Thyroid gland (tissue), 4 donors: Measurements from ENCODE around the gene STIM1. TPM values are rescaled to one million over a fixed set of nuclear protein-coding genes. Genes with fewer than 3 reads are reported as not detected.

Experiments used
- DNase-seq, 2 donors: peaks; one replicate each; pipeline ENCODE4 v3.0.0-alpha.2; 2019
- H3K27ac ChIP-seq, 3 donors: fragments of 200-600 bp; sonication (generic); 1 replicate in 2 of 3; 2 replicates in 1 of 3; pipeline ENCODE4 v1.5.1; 2016 to 2019; ENCODE audit warnings: mild to moderate bottlenecking in 1 of 3, moderate library complexity in 1 of 3
- H3K27me3 ChIP-seq: fragments of 200-600 bp; sonication (generic); one replicate; pipeline ENCODE4 v1.5.1; 2019
- H3K36me3 ChIP-seq, 2 donors: fragments of 200-600 bp; sonication (generic); one replicate each; pipeline ENCODE4 v1.5.1; 2016 to 2019
- H3K4me1 ChIP-seq, 2 donors: fragments of 200-600 bp; sonication (generic); one replicate each; pipeline ENCODE4 v1.5.1; 2017 to 2019
- H3K4me3 ChIP-seq, 3 donors: fragments of 200-600 bp; sonication (generic); replicated peaks in 1 of 3; 1 replicate in 2 of 3; 2 replicates in 1 of 3; pipeline ENCODE4 v1.5.1; 2016; ENCODE audit warnings: mild to moderate bottlenecking in 1 of 3
- H3K9me3 ChIP-seq: fragments of 200-600 bp; sonication (generic); one replicate; pipeline ENCODE4 v1.5.1; 2017
- CTCF ChIP-seq, 6 experiments: fragments of 200-600 bp in 3 of 6; fragments of 450-650 bp in 3 of 6; sonication (generic) in 3 of 6; IDR thresholded peaks; one replicate each; pipeline ENCODE4 v1.5.1; 2016 to 2019; ENCODE audit warnings: antibody characterized with exemption in 6 of 6, mild to moderate bottlenecking in 2 of 6, inconsistent platforms in 1 of 6, moderate library complexity in 1 of 6
- POLR2A ChIP-seq, 2 donors: fragments of 450-650 bp; IDR thresholded peaks; one replicate each; pipeline ENCODE4 v1.6.1; 2017; ENCODE audit warnings: antibody characterized with exemption in 2 of 2, mild to moderate bottlenecking in 2 of 2, moderate library complexity in 1 of 2
- WGBS, 2 donors: methylation state at CpG; one replicate each; pipeline ENCODE4 v1.1.5; 2017; 5-methylcytosine and 5-hydroxymethylcytosine counted together
- intact Hi-C: fragments of 100-400 bp; cut with DNase I; formaldehyde crosslinking; loops from one replicate; pipeline ENCODE4 v1.15.1; 2023
- total RNA-seq, 4 donors: library from RNA; depleted of rRNA; stranded (reverse); fragments of >200 nt; gene quantifications; one replicate each; pipeline ENCODE4 v1.2.3, GENCODE V29; 2016

Gene STIM1
- total RNA-seq, 4 donors from 2014 or later = 54.3 to 89.2 (median 71.0) TPM

- intact Hi-C loops = no loop called here
- no peaks in the 10 kb centered on the region for H3K9me3 ChIP-seq
- no peak overlapping the region for H3K4me3 ChIP-seq
- no peak overlapping the region for H3K27ac ChIP-seq
- no peaks in the 10 kb centered on the region for H3K27me3 ChIP-seq
- 90 to 92% methylated on average over 12 of the region's 12 CpGs for WGBS, 2 donors
- H3K4me1 ChIP-seq = no peaks in the 10 kb centered on the region
- H3K36me3 ChIP-seq = peaks cover 26 to 30% of the 10 kb centered on the region in 2 donors
- TF ChIP-seq POLR2A (IDR thresholded peaks at IDR 0.05) = no peak
- no peak for TF ChIP-seq CTCF (IDR thresholded peaks at IDR 0.05)
- DNase-seq = no peak
These were observed 229.1 kb downstream of the STIM1 start for GRCh38 chr11:4084406-4085125.

GRCh38 chr11:4085575-4085974 lies 230.1 kb downstream of the STIM1 start:
- intact Hi-C loops = no loop called here
- Histone ChIP-seq H3K36me3 (peaks cover 26 to 30% of the 10 kb centered on the region in 2 donors), H3K9me3 (no peaks in the 10 kb centered on the region), H3K27ac (no peak overlapping the region), H3K4me3 (no peak overlapping the region), H3K4me1 (no peaks in the 10 kb centered on the region), H3K27me3 (no peaks in the 10 kb centered on the region)
- TF ChIP-seq CTCF (IDR thresholded peaks at IDR 0.05) (no peak), POLR2A (IDR thresholded peaks at IDR 0.05) (no peak)
- DNase-seq = no peak

GRCh38 chr11:4086575-4087353 lies 231.3 kb downstream of the STIM1 start:
- Histone ChIP-seq H3K27me3 (no peaks in the 10 kb centered on the region), H3K9me3 (no peaks in the 10 kb centered on the region), H3K27ac (no peak overlapping the region), H3K4me1 (no peaks in the 10 kb centered on the region), H3K36me3 (peaks cover 26 to 27% of the 10 kb centered on the region in 2 donors), H3K4me3 (no peak overlapping the region)
- TF ChIP-seq CTCF (IDR thresholded peaks at IDR 0.05) = no peak
- no peak for TF ChIP-seq POLR2A (IDR thresholded peaks at IDR 0.05)
- WGBS, 2 donors = 89 to 93% methylated on average over 8 of the region's 8 CpGs
- intact Hi-C loops = no loop called here
- DNase-seq = no peak

- no peak for TF ChIP-seq POLR2A (IDR thresholded peaks at IDR 0.05)
- TF ChIP-seq CTCF (IDR thresholded peaks at IDR 0.05) = no peak
- Histone ChIP-seq H3K36me3 (peaks cover 24 to 26% of the 10 kb centered on the region in 2 donors), H3K9me3 (no peaks in the 10 kb centered on the region), H3K4me1 (no peaks in the 10 kb centered on the region), H3K27ac (no peak overlapping the region), H3K27me3 (no peaks in the 10 kb centered on the region), H3K4me3 (no peak overlapping the region)
- intact Hi-C loops = no loop called here
- no peak for DNase-seq
- 93 to 94% methylated on average over 5 of the region's 5 CpGs for WGBS, 2 donors
These were observed 232.1 kb downstream of the STIM1 start for GRCh38 chr11:4087551-4087950.

- no peaks in the 10 kb centered on the region for H3K27me3 ChIP-seq
- H3K36me3 ChIP-seq = peaks cover 15 to 20% of the 10 kb centered on the region in 2 donors
These were observed 234.8 kb downstream of the STIM1 start for GRCh38 chr11:4090258-4090657.

More at GRCh38 chr11:4090258-4090657, 234.8 kb downstream of the STIM1 start:
- no peak for TF ChIP-seq CTCF (IDR thresholded peaks at IDR 0.05)
- no peak overlapping the region for H3K4me3 ChIP-seq
- H3K27ac ChIP-seq = no peak overlapping the region
- 79 to 91% methylated on average over 2 of the region's 2 CpGs for WGBS, 2 donors
- H3K9me3 ChIP-seq = no peaks in the 10 kb centered on the region
- DNase-seq = no peak
- peaks cover 0 to 4% of the 10 kb centered on the region in 2 donors for H3K4me1 ChIP-seq
- intact Hi-C loops = no loop called here
